K562 (cell line): ENCODE results near the gene MGAT5.

ENCODE experiments used
- ARHGAP35 ChIP-seq: fragments of 450-650 bp; IDR thresholded peaks from 2 replicates; pipeline ENCODE4 v1.6.1; 2018; ENCODE audit not compliant: partially characterized antibody
- GTF3C2 ChIP-seq: IDR thresholded peaks from 3 replicates; pipeline ENCODE4 v1.6.1; 2011; ENCODE audit warnings: borderline replicate concordance, mild to moderate bottlenecking, moderate library complexity; ENCODE audit not compliant: insufficient read length; ENCODE audit errors: extremely low read depth
- RFX5 ChIP-seq: IDR thresholded peaks from 2 replicates; pipeline ENCODE4 v1.6.1; 2011; ENCODE audit warnings: low read depth, mild to moderate bottlenecking, improper control_type of control experiment, low read length

DNA sequence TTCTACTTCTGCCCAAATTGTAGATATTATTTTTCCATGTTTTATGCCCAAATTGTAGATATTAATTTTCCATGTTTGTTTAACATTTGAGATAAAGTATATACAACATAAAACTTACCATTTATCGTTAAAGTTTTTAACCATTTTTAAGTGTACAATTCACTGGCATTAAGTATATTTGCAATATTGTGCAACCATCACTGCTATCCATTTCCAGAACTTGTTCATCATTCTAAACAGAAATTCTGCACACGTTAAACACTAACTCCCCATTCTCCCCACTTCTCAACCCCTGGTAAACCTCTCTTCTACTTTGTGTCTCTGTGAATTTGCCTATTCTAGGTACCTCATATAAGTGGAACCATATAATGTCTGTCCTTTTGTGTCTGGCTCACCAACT is 162.1 kb downstream of the MGAT5 start:
- TF ChIP-seq RFX5 (no peak), ARHGAP35 (no peak), GTF3C2 (no peak)
